GM12873 (cell line): ENCODE results near the gene KLB.

Source experiments
- CTCF ChIP-seq: IDR thresholded peaks from 2 replicates; pipeline ENCODE4 v1.5.1; 2012; ENCODE audit warnings: low read depth, mild to moderate bottlenecking, moderate library complexity, low read length, control low read depth; ENCODE audit not compliant: insufficient read depth; ENCODE audit errors: missing control alignments

KLB gene

GRCh38 chr4:39464886-39465501 lies 58.3 kb downstream of the KLB start:
- no peak for TF ChIP-seq CTCF

- TF ChIP-seq CTCF = no peak
These were observed 60.0 kb downstream of the KLB start for GRCh38 chr4:39466747-39467146.

- no peak for TF ChIP-seq CTCF
These were observed 60.7 kb downstream of the KLB start for GRCh38 chr4:39467464-39467863.

GRCh38 chr4:39469429-39470077 lies 62.8 kb downstream of the KLB start:
- peak; percentile 72 for TF ChIP-seq CTCF

GRCh38 chr4:39470402-39470801 lies 63.7 kb downstream of the KLB start:
- no peak for TF ChIP-seq CTCF

GRCh38 chr4:39472396-39472795 lies 65.7 kb downstream of the KLB start:
- TF ChIP-seq CTCF = no peak

- no peak for TF ChIP-seq CTCF
These were observed 69.6 kb downstream of the KLB start for GRCh38 chr4:39476187-39476895.
